Endothelial cell of umbilical vein (primary cell): ENCODE data around the gene TADA1. TPM values are rescaled to one million over a fixed set of nuclear protein-coding genes. Genes with fewer than 3 reads are reported as not detected.

Source experiments
- BruUV-seq: library from RNA; stranded (reverse); fragments of 400-500 nt; replicated peaks from 2 replicates; lab custom pipeline; 2021; lab: Mats Ljungman, UMichigan
- CTCF ChIA-PET: fragments of 300-600, 350-600 bp; sonication (Branson Sonifier 250); formaldehyde crosslinking; loops from one replicate; lab custom pipeline; 2021; ENCODE audit warnings: antibody characterized with exemption, inconsistent platforms; lab: Charles Lee
- POLR2A ChIA-PET: fragments of 300-600, 350-600 bp; sonication (Branson Sonifier 250); formaldehyde crosslinking; loops from one replicate; lab custom pipeline; 2021; ENCODE audit warnings: antibody characterized with exemption, inconsistent platforms; lab: Charles Lee
- DNase-seq: peaks from one replicate; pipeline ENCODE4 v3.0.0-alpha.2; 2011; ENCODE audit warnings: low read depth, low spot score
- FAIRE-seq: peaks from 2 replicates; lab custom pipeline; 2011; peaks lifted over from hg19 to GRCh38; lab: Jason Lieb, UNC
- H2AFZ ChIP-seq: 2 replicates; pipeline ENCODE4 v1.6.0; 2012; ENCODE audit warnings: low read depth, low read length, control low read depth, inconsistent platforms
- H3K27ac ChIP-seq: 2 replicates; pipeline ENCODE4 v1.5.1; 2011; ENCODE audit warnings: low read depth, mild to moderate bottlenecking, control low read depth, low read length, moderate library complexity; ENCODE audit not compliant: insufficient read depth
- H3K27me3 ChIP-seq, 2 experiments: 2 replicates each; pipeline versions ENCODE4 v1.6.0 to v1.6.1; 2011; ENCODE audit warnings: low read length in 2 of 2, mixed read lengths in 1 of 2; ENCODE audit not compliant: control insufficient read depth in 2 of 2, insufficient read depth in 2 of 2
- H3K36me3 ChIP-seq, 2 experiments: 2 replicates in 1 of 2; 3 replicates in 1 of 2; pipeline ENCODE4 v1.5.1; 2011; ENCODE audit warnings: low read length in 2 of 2, mild to moderate bottlenecking in 1 of 2, moderate library complexity in 1 of 2; ENCODE audit not compliant: control insufficient read depth in 2 of 2, insufficient read depth in 2 of 2; ENCODE audit errors: extremely low read depth in 1 of 2
- H3K4me1 ChIP-seq: 3 replicates; pipeline ENCODE4 v1.5.1; 2011; ENCODE audit warnings: mild to moderate bottlenecking, low read length; ENCODE audit not compliant: control insufficient read depth, insufficient read depth; ENCODE audit errors: extremely low read depth
- H3K4me2 ChIP-seq: 2 replicates; pipeline ENCODE4 v1.6.1; 2011; ENCODE audit warnings: low read length, control low read depth, mixed read lengths; ENCODE audit not compliant: insufficient read depth
- H3K4me3 ChIP-seq, 3 experiments: fragments of 200-600 bp in 1 of 3; sonication (generic), shearing (Covaris generic) in 1 of 3; replicated peaks in 1 of 3; 2 replicates each; pipeline ENCODE4 v1.5.1; 2011 to 2016; ENCODE audit warnings: control low read depth in 3 of 3, low read length in 3 of 3, mild to moderate bottlenecking in 2 of 3, inconsistent platforms in 1 of 3, low read depth in 1 of 3, moderate library complexity in 1 of 3; ENCODE audit not compliant: insufficient read depth in 1 of 3
- H3K79me2 ChIP-seq: 2 replicates; pipeline ENCODE4 v1.6.0; 2012; ENCODE audit warnings: low read length, inconsistent platforms; ENCODE audit not compliant: control insufficient read depth, insufficient read depth
- H3K9ac ChIP-seq: replicated peaks from 2 replicates; pipeline ENCODE3; 2011; ENCODE audit warnings: low read length, control low read depth; ENCODE audit not compliant: insufficient read depth; ENCODE audit errors: extremely low read depth
- H3K9me1 ChIP-seq: replicated peaks from 3 replicates; pipeline ENCODE4 v1.6.0; 2011; ENCODE audit warnings: mild to moderate bottlenecking, low read length; ENCODE audit not compliant: control insufficient read depth, insufficient read depth; ENCODE audit errors: extremely low read depth
- H3K9me3 ChIP-seq: replicated peaks from 2 replicates; pipeline ENCODE4 v1.5.1; 2012; ENCODE audit warnings: low read length, inconsistent platforms; ENCODE audit not compliant: control insufficient read depth, insufficient read depth
- H4K20me1 ChIP-seq: replicated peaks from 2 replicates; pipeline ENCODE3; 2011; ENCODE audit warnings: mild to moderate bottlenecking, low read length; ENCODE audit not compliant: control insufficient read depth, insufficient read depth; ENCODE audit errors: extremely low read depth
- CTCF ChIP-seq, 2 donors: IDR thresholded peaks; 1 replicate in 1 of 2; 2 replicates in 1 of 2; pipeline ENCODE4 v1.5.1; 2011; ENCODE audit warnings: low read length in 2 of 2, mild to moderate bottlenecking in 2 of 2, moderate library complexity in 2 of 2, control low read depth in 1 of 2, inconsistent platforms in 1 of 2, low read depth in 1 of 2; ENCODE audit not compliant: insufficient read depth in 1 of 2; ENCODE audit errors: extremely low read depth in 1 of 2
- FOS ChIP-seq: IDR thresholded peaks from 2 replicates; pipeline ENCODE4 v1.6.1; 2011; ENCODE audit warnings: mild to moderate bottlenecking, low read length, moderate library complexity, borderline replicate concordance; ENCODE audit not compliant: insufficient read depth
- GATA2 ChIP-seq: IDR thresholded peaks from 2 replicates; pipeline ENCODE4 v1.7.0; 2011; ENCODE audit warnings: low read depth, mild to moderate bottlenecking, moderate library complexity, mixed read lengths, low read length; ENCODE audit not compliant: insufficient read length, insufficient read depth
- JUN ChIP-seq: IDR thresholded peaks from 2 replicates; pipeline ENCODE4 v1.6.1; 2011; ENCODE audit warnings: borderline replicate concordance, low read depth; ENCODE audit not compliant: insufficient read length, insufficient read depth
- MAX ChIP-seq: IDR thresholded peaks from 2 replicates; pipeline ENCODE4 v1.6.1; 2011; ENCODE audit not compliant: insufficient read depth, insufficient read length
- MYC ChIP-seq: IDR thresholded peaks from one replicate; pipeline ENCODE4 v1.6.1; 2011; ENCODE audit warnings: mild to moderate bottlenecking, low read depth, low read length
- POLR2A ChIP-seq: IDR thresholded peaks from 2 replicates; pipeline ENCODE4 v1.6.1; 2012; ENCODE audit warnings: low read depth, mild to moderate bottlenecking, control low read depth, low read length
- POLR2AphosphoS5 ChIP-seq: IDR thresholded peaks from 2 replicates; pipeline ENCODE4 v1.6.1; 2012; ENCODE audit warnings: low read depth, mild to moderate bottlenecking, control low read depth, low read length, moderate library complexity; ENCODE audit not compliant: insufficient read depth
- dilution Hi-C: fragments of 300-500 bp; cut with MboI; formaldehyde crosslinking; loops from one replicate; pipeline ENCODE4 v1.15.0; 2019; ENCODE audit warnings: low sequenced_read_pairs; ENCODE audit not compliant: extremely low pct_ligation_motif_present
- intact Hi-C: fragments of 100-400 bp; cut with micrococcal nuclease; formaldehyde crosslinking; loops from one replicate; pipeline ENCODE4 v1.10.0; 2022
- polyA plus RNA-seq, 4 experiments: library from polyadenylated mRNA; depleted of rRNA in 3 of 4; stranded (reverse) in 3 of 4; unstranded in 1 of 4; fragments of >200 nt; gene quantifications; 2 replicates each; pipeline versions ENCODE4 v1.2.1 to v1.2.3, GENCODE V29; 2011 to 2012; ENCODE audit warnings: missing spikeins in 1 of 4
- total RNA-seq: library from RNA; stranded (reverse); gene quantifications from 2 replicates; pipeline ENCODE4 v1.2.3, GENCODE V29; 2021

The TADA1 gene
- total and polyA plus RNA-seq, 2 donors (not counting 3 experiments of a cell fraction or from before 2014, with no cell fraction given): 7.0 to 7.9 TPM

GRCh38 chr1:166911624-166912023, 35.6 kb upstream of the TADA1 start:
- Histone ChIP-seq H3K4me2 (no peak overlapping the region), H3K4me1 (no peaks in the 10 kb centered on the region), H3K9ac (no peak overlapping the region), H3K9me3 (no peaks in the 10 kb centered on the region), H2AFZ (no peak overlapping the region), H3K27ac (no peak overlapping the region), H4K20me1 (no peaks in the 10 kb centered on the region), H3K4me3 (no peak overlapping the region), H3K9me1 (no peaks in the 10 kb centered on the region), H3K27me3 (peaks cover 4 to 15% of the 10 kb centered on the region in 2 experiments), H3K79me2 (no peaks in the 10 kb centered on the region), H3K36me3 (no peaks in the 10 kb centered on the region)
- no TSS peak for BruUV-seq
- dilution Hi-C loops (no loop called here), intact Hi-C loops (loop anchor here (2.0 kb wide), 2 partner anchors 531 to 621 kb away; no protein-coding TSS in a partner anchor)
- DNase-seq: no peak
- TF ChIP-seq FOS (no peak), GATA2 (no peak), POLR2A (no peak), MAX (no peak), JUN (no peak), POLR2AphosphoS5 (no peak), MYC (no peak), CTCF (IDR thresholded peaks at IDR 0.05; ENCODE audit: extremely low read depth in 1 of 2, insufficient read depth in 1 of 2, low read depth in 1 of 2, low read length in 2 of 2) (no peak)
- ChIA-PET POLR2A (no interaction called here), CTCF (interaction anchor here (1.3 to 13.5 kb wide), 3 partner anchors 140 to 622 kb away, joined by 4 to 509 read pairs (median 23); no protein-coding TSS in a partner anchor)
- FAIRE-seq: no peak
